HepG2 (cell line): ENCODE data around the gene PRKN. TPM values are rescaled to one million over a fixed set of nuclear protein-coding genes. Genes with fewer than 3 reads are reported as not detected.
A peak's percentile ranks its signal among the peaks of the same experiment; 100 is the strongest.

ENCODE experiments used
- ATAC-seq: fragments of 200-7000 bp; cut with Tn5 transposase; 3 replicates; pipeline ENCODE4 v1.9.1; 2020; ENCODE audit warnings: mild to moderate bottlenecking, moderate library complexity
- Bru-seq: library from RNA; stranded (reverse); fragments of 400-500 nt; gene quantifications from one replicate; lab custom pipeline; 2021; lab: Mats Ljungman, UMichigan
- BruChase-seq, 2 experiments: library from RNA; stranded (reverse); fragments of 400-500 nt; gene quantifications; one replicate each; lab custom pipeline; 2021; lab: Mats Ljungman, UMichigan
- BruUV-seq: library from RNA; stranded (reverse); fragments of 400-500 nt; replicated peaks from 2 replicates; lab custom pipeline; 2021; lab: Mats Ljungman, UMichigan
- CTCF ChIA-PET: fragments of 300-600 bp; formaldehyde crosslinking; extraction: SDS; loops from one replicate; lab custom pipeline; 2021; ENCODE audit warnings: low total read pairs, inconsistent platforms, low intra/inter-chr PET ratio; lab: Yijun Ruan, JAX
- POLR2A ChIA-PET: fragments of 350-600 bp; sonication (Branson Sonifier 250); formaldehyde crosslinking; loops from one replicate; lab custom pipeline; 2020; ENCODE audit warnings: antibody characterized with exemption, inconsistent platforms; lab: Yijun Ruan, JAX
- DNase-seq: peaks from one replicate; pipeline ENCODE4 v3.0.0-alpha.2; 2015; ENCODE audit warnings: low spot score
- FAIRE-seq: peaks from 3 replicates; lab custom pipeline; 2011; peaks lifted over from hg19 to GRCh38; lab: Jason Lieb, UNC
- H2AFZ ChIP-seq: one replicate; pipeline ENCODE4 v1.6.1; 2011; ENCODE audit warnings: low read length, inconsistent platforms
- H3K27ac ChIP-seq: fragments of 300-600 bp; 3 replicates; pipeline ENCODE4 v1.8.0; 2011; ENCODE audit warnings: mixed run types, mild to moderate bottlenecking, mixed read lengths, low read length, inconsistent platforms; ENCODE audit not compliant: insufficient read depth; ENCODE audit errors: extremely low read length
- H3K27me3 ChIP-seq, 2 experiments: fragments of 200-600 bp in 1 of 2; 2 replicates in 1 of 2; 3 replicates in 1 of 2; pipeline versions ENCODE4 v1.6.0 to v1.8.0; 2011; ENCODE audit warnings: low read length in 2 of 2, mild to moderate bottlenecking in 2 of 2, moderate library complexity in 2 of 2, inconsistent platforms in 1 of 2; ENCODE audit not compliant: insufficient read depth in 2 of 2, control insufficient read depth in 1 of 2
- H3K36me3 ChIP-seq, 2 experiments: fragments of 200-600 bp in 1 of 2; replicated peaks in 1 of 2; 2 replicates in 1 of 2; 3 replicates in 1 of 2; pipeline versions ENCODE4 v1.5.1 to v1.8.0; 2011; ENCODE audit warnings: low read length in 2 of 2, inconsistent platforms in 1 of 2; ENCODE audit not compliant: insufficient read depth in 2 of 2, control insufficient read depth in 1 of 2
- H3K4me1 ChIP-seq: 2 replicates; pipeline ENCODE4 v1.5.1; 2012; ENCODE audit warnings: low read length, inconsistent platforms; ENCODE audit not compliant: insufficient read depth
- H3K4me2 ChIP-seq: 2 replicates; pipeline ENCODE4 v1.6.0; 2011; ENCODE audit warnings: low read depth, low read length, inconsistent platforms
- H3K4me3 ChIP-seq, 3 experiments: fragments of 200-600 bp in 1 of 3; sonication (generic), shearing (Covaris generic) in 1 of 3; replicated peaks in 1 of 3; 2 replicates each; pipeline ENCODE4 v1.5.1; 2011 to 2016; ENCODE audit warnings: low read length in 3 of 3, inconsistent platforms in 2 of 3, low read depth in 2 of 3, mild to moderate bottlenecking in 2 of 3, control low read depth in 1 of 3, mixed read lengths in 1 of 3; ENCODE audit not compliant: insufficient read depth in 1 of 3
- H3K79me2 ChIP-seq: one replicate; pipeline ENCODE4 v1.6.1; 2011; ENCODE audit warnings: low read length, inconsistent platforms; ENCODE audit not compliant: insufficient read depth
- H3K9ac ChIP-seq: 2 replicates; pipeline ENCODE4 v1.6.0; 2011; ENCODE audit warnings: mild to moderate bottlenecking, low read depth, low read length, inconsistent platforms; ENCODE audit not compliant: insufficient read depth
- H3K9me3 ChIP-seq: 2 replicates; pipeline ENCODE4 v1.5.1; 2012; ENCODE audit warnings: mild to moderate bottlenecking, low read length
- H4K20me1 ChIP-seq: 2 replicates; pipeline ENCODE4 v1.6.0; 2011; ENCODE audit warnings: inconsistent platforms, mild to moderate bottlenecking, low read length, moderate library complexity; ENCODE audit not compliant: insufficient read depth
- CBX2 ChIP-seq, 2 experiments: fragments of 200-600 bp in 1 of 2; sonication (generic); formaldehyde crosslinking in 1 of 2; IDR thresholded peaks; 2 replicates each; pipeline versions ENCODE4 v1.7.0 to v1.8.1; 2018 to 2022; ENCODE audit warnings: low read depth in 2 of 2, low read length in 1 of 2, mild to moderate bottlenecking in 1 of 2, missing genetic modification reagents in 1 of 2
- EZH2 ChIP-seq: conservative IDR thresholded peaks from 2 replicates; pipeline ENCODE4 v1.6.1; 2012; ENCODE audit warnings: mild to moderate bottlenecking, low read depth, low read length, moderate library complexity
- HIVEP1 ChIP-seq: sonication (generic); formaldehyde crosslinking; IDR thresholded peaks from 2 replicates; pipeline ENCODE4 v1.4.0; 2020; ENCODE audit warnings: mild to moderate bottlenecking, missing genetic modification reagents
- LCORL ChIP-seq, 2 experiments: fragments of 450-650 bp in 1 of 2; sonication (generic) in 1 of 2; formaldehyde crosslinking in 1 of 2; IDR thresholded peaks; 2 replicates each; pipeline versions ENCODE4 v1.5.0 to v1.6.1; 2017 to 2020; ENCODE audit warnings: antibody characterized with exemption in 1 of 2, missing genetic modification reagents in 1 of 2
- MED8 ChIP-seq: sonication (generic); formaldehyde crosslinking; IDR thresholded peaks from 2 replicates; pipeline ENCODE4 v1.8.1; 2023; ENCODE audit warnings: mild to moderate bottlenecking, missing genetic modification reagents; ENCODE audit not compliant: insufficient replicate concordance
- SIX1 ChIP-seq: sonication (generic); formaldehyde crosslinking; IDR thresholded peaks from 2 replicates; pipeline ENCODE4 v1.4.0; 2020; ENCODE audit warnings: missing genetic modification reagents, borderline replicate concordance
- ZC3H13 ChIP-seq: sonication (generic); formaldehyde crosslinking; IDR thresholded peaks from 2 replicates; pipeline ENCODE4 v1.8.1; 2023; ENCODE audit warnings: mild to moderate bottlenecking, missing genetic modification reagents, moderate library complexity
- ZNF121 ChIP-seq: sonication (generic); formaldehyde crosslinking; IDR thresholded peaks from 2 replicates; pipeline ENCODE4 v1.5.0; 2020; ENCODE audit warnings: mild to moderate bottlenecking, missing genetic modification reagents
- ZNF83 ChIP-seq: sonication (generic); formaldehyde crosslinking; IDR thresholded peaks from 2 replicates; pipeline ENCODE4 v1.4.0; 2020; ENCODE audit warnings: missing genetic modification reagents, mild to moderate bottlenecking, borderline replicate concordance
- WGBS: methylation state at CpG from one replicate; pipeline ENCODE4 v1.1.6; 2017; ENCODE audit warnings: low lambda C conversion rate; 5-methylcytosine and 5-hydroxymethylcytosine counted together
- in situ Hi-C: cut with HindIII; loops from 2 replicates; pipeline ENCODE4 v1.10.0; 2017; ENCODE audit warnings: low pct_unique_long_range_greater_than_20kb; ENCODE audit not compliant: extremely low pct_ligation_motif_present
- intact Hi-C: fragments of 100-400 bp; cut with micrococcal nuclease; formaldehyde crosslinking; loops from one replicate; pipeline ENCODE4 v1.10.0; 2022; ENCODE audit not compliant: unreplicated experiment
- long read RNA-seq, 2 experiments: library from RNA in 1 of 2; library from polyadenylated mRNA in 1 of 2; stranded (forward) in 1 of 2; unstranded in 1 of 2; transcript quantifications; one replicate each; pipeline ENCODE4 v2.0.0, GENCODE V29; 2019 to 2022
- polyA minus RNA-seq, 3 experiments: library from RNA; depleted of rRNA, polyadenylated mRNA; stranded (reverse); fragments of >200 nt; gene quantifications; 2 replicates each; pipeline ENCODE4 v1.2.3, GENCODE V29; 2011; ENCODE audit warnings: low replicate concordance in 1 of 3
- polyA plus RNA-seq, 8 experiments: library from polyadenylated mRNA; depleted of rRNA in 3 of 8; stranded (reverse) in 7 of 8; unstranded in 1 of 8; fragments of >200 nt; fragmentation: Illumina TruSeq in 4 of 8; extraction: Trizol in 4 of 8; gene quantifications; 2 replicates each; pipeline versions ENCODE4 v1.2.1 to v1.2.3, GENCODE V29; 2011 to 2016; ENCODE audit warnings: low read depth in 4 of 8, missing spikeins in 1 of 8, mixed read lengths in 1 of 8; ENCODE audit not compliant: insufficient read depth in 1 of 8
- total RNA-seq, 5 experiments: library from RNA; depleted of rRNA; stranded (reverse); fragments of >200 nt; fragmentation: Illumina TruSeq; extraction: Trizol; gene quantifications; 2 replicates each; pipeline ENCODE4 v1.2.3, GENCODE V29; 2016; ENCODE audit warnings: low read depth in 1 of 5
- TF ChIP-seq, protein P1 (sequence below): IDR thresholded peaks from 2 replicates; pipeline ENCODE4 v1.6.1; 2016
- TF ChIP-seq, protein P2 (sequence below): sonication (generic); formaldehyde crosslinking; IDR thresholded peaks from 2 replicates; pipeline ENCODE4 v1.4.0; 2020; ENCODE audit warnings: mild to moderate bottlenecking, missing genetic modification reagents
- TF ChIP-seq, protein P3 (sequence below): sonication (generic); formaldehyde crosslinking; conservative IDR thresholded peaks from 2 replicates; pipeline ENCODE4 v1.4.0; 2020; ENCODE audit warnings: missing genetic modification reagents

The PRKN gene
- total RNA-seq (2016; rRNA removed; fragmentation: Illumina TruSeq; extraction: Trizol) (0.18 and 0.31 TPM in 2 replicates), polyA plus RNA-seq (2011; rRNA removed) (0.44 and 0.50 TPM in 2 replicates), polyA minus RNA-seq (2011; rRNA and poly(A)+ RNA removed; ENCODE audit: low replicate concordance) (1.9 TPM in 1 of 2 replicates, not detected in the other), Bru-seq, nascent RNA (percentile 19 among the genes with signal in this experiment), BruChase-seq, experiment 1, labeled RNA remaining after a 6-hour chase (percentile 18 among the genes with signal in this experiment), BruChase-seq, experiment 2, labeled RNA remaining after a 2-hour chase (percentile 23 among the genes with signal in this experiment)
- 0.09 TPM in 1 of 2 replicates, not detected in the other for total RNA-seq (2016; cell fraction: cytosol; rRNA removed; fragmentation: Illumina TruSeq; extraction: Trizol; ENCODE audit: low read depth)
- total RNA-seq (2016; cell fraction: insoluble cytoplasmic fraction; rRNA removed; fragmentation: Illumina TruSeq; extraction: Trizol): 0.19 TPM in 1 of 2 replicates, not detected in the other
- 0.07 and 0.28 TPM in 2 replicates for total RNA-seq (2016; cell fraction: membrane; rRNA removed; fragmentation: Illumina TruSeq; extraction: Trizol)
- total RNA-seq (2016; cell fraction: nucleus; rRNA removed; fragmentation: Illumina TruSeq; extraction: Trizol): 2.4 and 4.3 TPM in 2 replicates
- polyA plus RNA-seq (2011; cell fraction: cytosol; rRNA removed): 0.39 and 0.62 TPM in 2 replicates
- 0.50 and 0.80 TPM in 2 replicates for polyA plus RNA-seq (2011; cell fraction: nucleus; rRNA removed)
- 1.2 and 1.3 TPM in 2 replicates for polyA plus RNA-seq (2012)
- polyA plus RNA-seq (2016; cell fraction: cytosol; fragmentation: Illumina TruSeq; extraction: Trizol; ENCODE audit: low read depth): 0.15 TPM in 1 of 2 replicates, not detected in the other
- not detected in 2 replicates for polyA plus RNA-seq (2016; cell fraction: insoluble cytoplasmic fraction; fragmentation: Illumina TruSeq; extraction: Trizol; ENCODE audit: low read depth)
- polyA plus RNA-seq (2016; cell fraction: membrane; fragmentation: Illumina TruSeq; extraction: Trizol; ENCODE audit: low read depth): 0.17 and 0.49 TPM in 2 replicates
- polyA plus RNA-seq (2016; cell fraction: nucleus; fragmentation: Illumina TruSeq; extraction: Trizol; ENCODE audit: insufficient read depth, low read depth): not detected in 2 replicates
- polyA minus RNA-seq (2011; cell fraction: cytosol; rRNA and poly(A)+ RNA removed): 0.59 TPM in 1 of 2 replicates, not detected in the other
- polyA minus RNA-seq (2011; cell fraction: nucleus; rRNA and poly(A)+ RNA removed): 12.2 and 16.7 TPM in 2 replicates
- long read RNA-seq, experiment 1: 0 reads
- long read RNA-seq, experiment 2, partial matches to known transcripts: 0 of 1 reads
- long read RNA-seq, experiment 2, other reads (novel, unspliced or antisense): 1 of 1 reads

DNA sequence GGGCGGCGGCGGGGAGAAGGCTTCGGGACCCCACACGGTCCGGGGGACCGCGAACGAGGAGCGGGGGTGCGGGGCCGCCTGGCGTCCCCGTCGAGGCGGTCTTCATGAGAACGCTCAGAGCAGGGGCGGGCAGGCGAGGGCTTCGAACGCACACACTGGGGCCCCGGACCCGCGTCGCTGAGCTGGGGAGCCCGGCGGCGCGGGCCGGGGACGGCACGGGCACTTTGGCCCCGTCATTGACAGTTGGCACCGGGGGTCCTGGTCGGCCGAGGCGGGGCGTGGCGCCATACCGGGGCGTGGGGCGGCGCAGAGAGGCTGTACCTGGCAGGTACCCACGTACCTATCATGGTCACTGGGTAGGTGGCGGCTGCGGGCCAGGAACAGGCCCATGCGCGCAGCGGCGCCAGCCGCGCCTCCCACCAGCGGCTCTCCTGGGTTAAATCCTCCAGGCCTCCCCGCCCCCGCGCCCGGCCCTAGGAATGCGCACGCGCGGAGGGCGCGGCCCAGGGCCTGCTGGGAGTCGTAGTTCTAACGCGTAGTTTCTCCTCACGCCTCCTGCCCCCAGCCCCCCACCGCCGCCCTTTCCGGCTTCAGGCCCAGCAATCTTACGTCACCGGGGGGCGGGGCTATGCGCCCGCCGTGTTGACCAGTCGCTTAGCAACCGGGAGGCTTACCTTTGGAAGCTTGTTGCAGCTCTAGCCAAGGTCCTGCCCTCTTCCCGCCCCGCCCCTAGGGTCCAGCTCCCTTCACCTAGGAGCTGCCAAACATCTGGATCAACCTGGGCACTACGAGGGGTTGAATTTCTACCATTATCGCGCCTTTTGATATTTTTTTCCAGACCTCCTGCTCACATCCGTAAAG, at the start of gene PRKN, which contains the start of gene PACRG:
PRKN (minus strand) TSS at position 445 of the 861 bp plus-strand sequence.
PACRG (plus strand) TSS at position 653 of the 861 bp plus-strand sequence.
- H3K4me1 ChIP-seq: peaks cover 14% of the 10 kb centered on the region
- H3K4me2 ChIP-seq: peak within 1 kb of the TSS; percentile 75
- H3K27me3 ChIP-seq: no peaks in the 10 kb centered on the region
- peak within 1 kb of the TSS; percentile 70 to 80 (median 74) for H3K4me3 ChIP-seq
- no peaks in the 10 kb centered on the region for H3K79me2 ChIP-seq
- CTCF ChIA-PET: no interaction called here
- ATAC-seq (peak; percentile 98), DNase-seq (peak; percentile 98), FAIRE-seq (peak; percentile 55)
- in situ Hi-C loops: loop anchor here (25.0 kb wide), 1 partner anchor 890 kb away; no protein-coding TSS in a partner anchor
- no peaks in the 10 kb centered on the region for H3K9me3 ChIP-seq
- no TSS peak for BruUV-seq
- peak within 1 kb of the TSS; percentile 78 for H3K9ac ChIP-seq
- peak within 1 kb of the TSS; percentile 78 for H2AFZ ChIP-seq
- H3K36me3 ChIP-seq: no peaks in the 10 kb centered on the region
- no peaks in the 10 kb centered on the region for H4K20me1 ChIP-seq
- POLR2A ChIA-PET: no interaction called here
- 3% methylated on average over 7 of the region's 84 CpGs for WGBS
- intact Hi-C loops: loop anchor here (10.0 kb wide), 3 partner anchors 473 to 983 kb away; partner anchors contain the start of gene QKI
- H3K27ac ChIP-seq: peak within 1 kb of the TSS; percentile 4
- TF ChIP-seq CBX2 (IDR thresholded peaks at IDR 0.05; ENCODE audit: low read depth, low read length) (no peak), CBX2 (CRISPR knock-in tag; IDR thresholded peaks at IDR 0.05; ENCODE audit: low read depth) (peak; percentile 93; the same call in 1 of the 2 replicates), SIX1 (CRISPR knock-in tag) (no peak), MED8 (CRISPR knock-in tag) (no peak), LCORL (IDR thresholded peaks at IDR 0.05) (no peak), LCORL (CRISPR knock-in tag; IDR thresholded peaks at IDR 0.05) (0 out of 2 replicates have a peak, but pooled peaks have one; percentile 58), EZH2 (no peak), ZNF121 (no peak), ZC3H13 (CRISPR knock-in tag) (no peak), HIVEP1 (CRISPR knock-in tag) (peak; percentile 18; the same call in 1 of the 2 replicates), ZNF83 (CRISPR knock-in tag) (peak; percentile 98; the same call in 1 of the 2 replicates)
- TF ChIP-seq, protein P1, sequence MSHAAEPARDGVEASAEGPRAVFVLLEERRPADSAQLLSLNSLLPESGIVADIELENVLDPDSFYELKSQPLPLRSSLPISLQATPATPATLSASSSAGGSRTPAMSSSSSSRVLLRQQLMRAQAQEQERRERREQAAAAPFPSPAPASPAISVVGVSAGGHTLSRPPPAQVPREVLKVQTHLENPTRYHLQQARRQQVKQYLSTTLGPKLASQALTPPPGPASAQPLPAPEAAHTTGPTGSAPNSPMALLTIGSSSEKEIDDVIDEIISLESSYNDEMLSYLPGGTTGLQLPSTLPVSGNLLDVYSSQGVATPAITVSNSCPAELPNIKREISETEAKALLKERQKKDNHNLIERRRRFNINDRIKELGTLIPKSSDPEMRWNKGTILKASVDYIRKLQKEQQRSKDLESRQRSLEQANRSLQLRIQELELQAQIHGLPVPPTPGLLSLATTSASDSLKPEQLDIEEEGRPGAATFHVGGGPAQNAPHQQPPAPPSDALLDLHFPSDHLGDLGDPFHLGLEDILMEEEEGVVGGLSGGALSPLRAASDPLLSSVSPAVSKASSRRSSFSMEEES (CRISPR knock-in tag): peak; percentile 62
- TF ChIP-seq, protein P2, sequence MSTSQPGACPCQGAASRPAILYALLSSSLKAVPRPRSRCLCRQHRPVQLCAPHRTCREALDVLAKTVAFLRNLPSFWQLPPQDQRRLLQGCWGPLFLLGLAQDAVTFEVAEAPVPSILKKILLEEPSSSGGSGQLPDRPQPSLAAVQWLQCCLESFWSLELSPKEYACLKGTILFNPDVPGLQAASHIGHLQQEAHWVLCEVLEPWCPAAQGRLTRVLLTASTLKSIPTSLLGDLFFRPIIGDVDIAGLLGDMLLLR (CRISPR knock-in tag): no peak
- TF ChIP-seq, protein P3, sequence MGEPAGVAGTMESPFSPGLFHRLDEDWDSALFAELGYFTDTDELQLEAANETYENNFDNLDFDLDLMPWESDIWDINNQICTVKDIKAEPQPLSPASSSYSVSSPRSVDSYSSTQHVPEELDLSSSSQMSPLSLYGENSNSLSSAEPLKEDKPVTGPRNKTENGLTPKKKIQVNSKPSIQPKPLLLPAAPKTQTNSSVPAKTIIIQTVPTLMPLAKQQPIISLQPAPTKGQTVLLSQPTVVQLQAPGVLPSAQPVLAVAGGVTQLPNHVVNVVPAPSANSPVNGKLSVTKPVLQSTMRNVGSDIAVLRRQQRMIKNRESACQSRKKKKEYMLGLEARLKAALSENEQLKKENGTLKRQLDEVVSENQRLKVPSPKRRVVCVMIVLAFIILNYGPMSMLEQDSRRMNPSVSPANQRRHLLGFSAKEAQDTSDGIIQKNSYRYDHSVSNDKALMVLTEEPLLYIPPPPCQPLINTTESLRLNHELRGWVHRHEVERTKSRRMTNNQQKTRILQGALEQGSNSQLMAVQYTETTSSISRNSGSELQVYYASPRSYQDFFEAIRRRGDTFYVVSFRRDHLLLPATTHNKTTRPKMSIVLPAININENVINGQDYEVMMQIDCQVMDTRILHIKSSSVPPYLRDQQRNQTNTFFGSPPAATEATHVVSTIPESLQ: no peak
